Stimulated activated CD4-positive, alpha-beta T cell treated with anti-CD3 and anti-CD28 coated beads, TNF-alpha, amount 100 ng/mL, for 1 hour (primary cell): ENCODE results near the gene INMT.

Source experiments
- DNase-seq, 3 donors: peaks; one replicate each; pipeline ENCODE4 v3.0.0-alpha.2; 2020; ENCODE audit warnings: low read depth in 3 of 3, low spot score in 1 of 3

The INMT gene

DNA sequence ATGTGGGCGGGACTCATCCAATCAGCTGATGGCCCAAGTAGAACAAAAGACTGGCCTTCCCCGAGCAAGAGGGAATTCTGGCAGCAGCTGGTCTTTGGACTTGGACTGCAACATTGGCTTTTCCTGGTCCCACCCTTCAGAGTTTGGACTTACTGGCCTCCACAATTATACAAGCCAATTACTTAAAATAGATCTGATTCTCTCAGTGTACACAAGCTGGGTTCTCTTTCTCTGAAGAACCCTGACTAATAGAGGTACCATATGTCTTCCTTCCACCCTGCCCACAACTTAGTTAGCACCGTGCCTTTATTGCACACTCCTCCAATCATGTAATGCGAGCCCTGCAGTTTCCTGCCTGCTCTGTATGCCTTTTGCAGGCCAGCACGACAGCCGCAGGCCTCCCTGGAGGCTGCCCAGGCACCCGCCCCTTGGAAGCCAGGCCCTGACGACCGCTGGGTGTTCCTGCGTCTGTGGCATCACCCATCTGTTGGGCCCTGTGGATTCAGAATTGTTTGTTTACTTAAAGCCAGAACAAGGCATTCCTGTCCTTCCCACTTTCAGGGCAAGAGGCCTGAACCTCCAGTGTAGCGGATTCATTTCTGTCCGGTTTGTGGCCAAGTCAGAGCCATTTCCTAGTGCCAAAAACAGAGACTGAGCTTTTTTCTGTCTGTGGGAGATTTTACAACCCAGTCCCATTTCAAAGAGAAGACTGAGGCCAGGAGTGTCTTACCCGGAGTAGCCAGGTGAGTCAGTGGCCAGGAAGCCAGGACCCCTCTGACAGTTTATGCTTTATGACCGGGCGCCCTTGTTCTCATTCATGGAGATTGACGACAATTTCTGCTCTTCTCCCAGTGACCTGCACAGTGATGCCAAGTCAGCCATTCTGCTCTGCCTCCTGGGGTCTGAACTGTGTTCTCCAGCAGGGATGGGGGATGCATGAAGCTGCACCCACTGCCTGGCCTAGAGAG is 968 bp upstream of the INMT start:
- no peak for DNase-seq

DNA sequence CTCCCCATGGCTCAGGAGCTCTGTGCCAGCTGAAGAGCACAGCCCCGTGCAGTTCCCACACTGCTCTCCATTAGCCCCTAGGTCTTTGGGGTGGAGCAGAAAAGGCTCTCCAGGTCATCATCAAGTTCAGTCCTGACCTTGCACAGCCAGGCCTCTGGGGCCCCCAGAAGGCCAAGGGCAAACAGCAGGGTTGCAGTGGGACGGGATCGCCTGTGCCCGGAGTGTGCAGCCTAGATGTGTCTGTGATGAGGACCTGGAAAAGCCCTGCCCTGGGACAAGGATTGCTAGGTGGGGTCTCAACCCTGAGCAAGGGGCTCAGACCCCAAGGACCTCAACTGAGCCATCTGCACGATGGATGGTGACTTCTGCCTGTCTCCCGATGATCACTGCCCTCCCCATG is 549 bp downstream of the INMT start:
- DNase-seq = no peak

- DNase-seq = no peak
Observed at GRCh38 chr7:30752979-30753378, 1.0 kb downstream of the INMT start.

GRCh38 chr7:30754315-30754877 is 2.5 kb downstream of the INMT start:
- DNase-seq = no peak

GRCh38 chr7:30755384-30756154 is 3.6 kb downstream of the INMT start:
- no peak for DNase-seq

GRCh38 chr7:30757342-30757692 is 5.4 kb downstream of the INMT start:
- no peak for DNase-seq

DNA sequence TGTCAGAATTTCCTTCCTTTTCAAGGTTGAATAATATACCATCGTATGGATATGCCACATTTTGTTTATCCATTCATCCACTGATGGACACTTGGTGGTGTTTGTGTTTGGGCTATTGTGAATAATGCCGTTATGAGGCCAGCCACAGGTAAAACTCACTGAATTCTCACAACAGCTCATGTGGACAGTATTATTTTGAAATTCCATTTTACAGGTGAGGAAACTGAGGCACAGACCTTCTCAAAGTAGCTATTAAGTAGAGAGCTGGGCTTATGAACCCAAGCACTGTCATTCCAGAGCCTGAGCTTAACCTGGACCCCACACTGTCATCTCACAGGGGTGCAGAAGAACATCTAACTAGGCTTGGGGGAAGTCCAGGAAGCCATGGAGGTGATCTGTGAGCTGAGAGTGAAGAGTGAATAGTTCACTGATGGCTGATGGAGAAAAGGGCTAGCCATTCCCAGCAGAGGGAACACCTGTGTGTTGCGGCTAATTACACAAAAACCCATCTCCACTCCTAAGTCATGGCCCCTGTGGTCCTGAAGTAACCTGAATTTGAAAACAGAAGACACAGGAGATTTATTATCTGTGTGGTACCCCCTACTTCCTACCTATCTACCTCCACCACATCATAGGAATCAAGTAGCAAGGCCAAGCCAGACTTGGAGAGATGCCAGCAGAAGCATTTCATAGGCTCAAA is 8.7 kb downstream of the INMT start:
- no peak for DNase-seq

DNA sequence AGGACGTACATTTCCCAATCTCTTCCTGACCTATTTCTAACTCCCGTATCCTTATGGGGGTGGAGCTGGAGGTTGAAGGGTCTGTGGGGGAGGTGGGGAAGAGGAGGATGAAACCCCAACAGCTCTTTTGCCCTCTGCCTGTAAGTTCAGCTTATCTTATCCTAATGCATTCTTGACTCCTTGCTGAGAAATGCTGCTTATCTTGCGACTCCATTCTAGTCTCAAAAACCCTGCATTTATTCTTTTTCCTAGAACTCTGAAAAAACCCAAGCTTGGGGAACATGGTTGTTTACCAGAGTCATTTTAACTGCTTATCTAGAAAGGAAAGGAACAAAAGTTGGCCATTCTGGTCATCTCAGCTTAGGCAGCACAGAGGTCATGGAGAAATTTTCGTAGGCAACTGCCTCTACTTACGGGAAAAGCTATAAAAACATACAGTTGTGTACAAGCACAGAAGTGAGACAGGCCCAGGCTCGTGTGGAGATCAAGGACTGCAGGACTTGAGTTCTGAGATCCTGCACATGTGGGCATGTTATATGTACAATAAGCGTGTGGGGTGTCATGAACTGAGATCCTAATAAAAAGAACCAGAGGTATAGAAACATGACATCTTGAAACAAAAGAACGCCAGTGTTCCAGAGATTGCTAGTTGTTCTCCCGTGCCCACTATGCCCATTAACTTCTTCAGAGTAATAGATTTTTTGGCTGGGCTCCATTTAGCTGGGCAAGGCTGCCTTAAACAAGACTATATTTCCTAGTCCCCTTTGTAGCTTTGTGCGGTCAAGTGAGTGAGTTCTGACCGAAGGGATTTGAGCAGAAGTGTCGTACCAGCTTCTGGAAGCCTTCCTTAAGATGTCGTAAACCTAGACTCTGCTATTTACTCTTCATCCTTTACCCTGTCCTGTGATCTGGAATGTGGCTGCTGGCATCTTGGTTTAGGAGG is 9.6 kb downstream of the INMT start:
- DNase-seq = no peak

DNA sequence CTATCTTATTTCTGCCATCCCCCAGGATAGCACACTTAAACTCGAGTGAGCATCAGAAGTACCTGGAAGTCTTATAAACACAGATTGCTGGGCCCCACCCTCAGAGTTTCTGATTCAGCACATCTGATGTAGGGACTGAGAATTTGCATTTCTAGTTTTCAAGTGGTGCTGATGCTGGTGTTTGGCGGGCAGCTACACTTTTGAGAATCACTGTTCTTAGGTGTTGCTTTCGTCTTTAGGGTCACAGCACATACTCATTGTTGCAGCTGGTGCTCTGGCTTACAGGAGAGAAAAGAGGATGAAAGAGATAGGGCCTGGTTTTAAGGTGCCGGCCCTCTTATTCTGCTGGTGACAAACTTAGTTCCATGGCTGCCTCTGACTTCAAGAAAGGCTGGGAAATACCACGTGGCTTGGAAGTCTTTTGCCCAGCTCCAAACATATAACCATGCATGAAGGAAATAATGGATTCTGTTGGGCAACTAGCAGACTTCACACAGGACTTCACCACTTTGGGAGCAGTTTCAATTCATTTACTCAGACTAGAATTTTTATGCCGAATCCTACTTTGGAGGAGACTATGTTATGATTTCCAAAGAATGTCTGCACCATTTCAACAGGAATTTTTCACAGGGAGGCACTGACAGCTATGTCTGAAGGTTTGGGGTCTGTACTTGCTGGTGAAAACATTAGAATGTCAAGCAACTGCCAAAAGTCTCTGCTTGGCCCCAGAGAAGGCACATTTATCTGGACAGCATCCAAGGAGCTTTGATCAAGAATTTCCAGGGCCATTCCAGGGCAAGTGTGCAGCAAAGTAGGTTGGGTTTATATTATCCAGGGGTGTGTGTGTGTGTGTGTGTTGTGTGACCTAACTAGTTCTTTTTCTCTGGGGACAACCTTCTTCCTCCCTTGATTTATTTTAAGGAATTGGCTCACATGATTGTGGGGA is 12.4 kb downstream of the INMT start:
- DNase-seq = no peak

- no peak for DNase-seq
Observed at GRCh38 chr7:30765408-30765807, 13.5 kb downstream of the INMT start.

DNA sequence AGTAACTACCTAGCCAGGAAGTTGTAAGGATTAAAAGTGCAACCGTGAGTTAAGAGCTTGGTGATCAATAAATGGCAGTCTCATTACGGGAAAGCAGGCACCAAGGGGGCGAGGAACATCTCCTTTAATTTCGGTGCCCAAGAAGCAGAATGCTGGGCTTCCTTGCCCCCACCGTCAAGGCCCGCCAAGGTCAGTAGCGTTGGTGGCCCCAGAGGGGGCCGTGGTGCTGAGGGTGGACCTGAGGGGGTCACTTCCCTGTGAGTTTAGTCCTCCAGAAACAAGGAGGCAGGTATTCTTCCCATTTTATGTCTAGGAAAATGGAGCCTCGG is 18.9 kb downstream of the INMT start:
- no peak for DNase-seq

DNA sequence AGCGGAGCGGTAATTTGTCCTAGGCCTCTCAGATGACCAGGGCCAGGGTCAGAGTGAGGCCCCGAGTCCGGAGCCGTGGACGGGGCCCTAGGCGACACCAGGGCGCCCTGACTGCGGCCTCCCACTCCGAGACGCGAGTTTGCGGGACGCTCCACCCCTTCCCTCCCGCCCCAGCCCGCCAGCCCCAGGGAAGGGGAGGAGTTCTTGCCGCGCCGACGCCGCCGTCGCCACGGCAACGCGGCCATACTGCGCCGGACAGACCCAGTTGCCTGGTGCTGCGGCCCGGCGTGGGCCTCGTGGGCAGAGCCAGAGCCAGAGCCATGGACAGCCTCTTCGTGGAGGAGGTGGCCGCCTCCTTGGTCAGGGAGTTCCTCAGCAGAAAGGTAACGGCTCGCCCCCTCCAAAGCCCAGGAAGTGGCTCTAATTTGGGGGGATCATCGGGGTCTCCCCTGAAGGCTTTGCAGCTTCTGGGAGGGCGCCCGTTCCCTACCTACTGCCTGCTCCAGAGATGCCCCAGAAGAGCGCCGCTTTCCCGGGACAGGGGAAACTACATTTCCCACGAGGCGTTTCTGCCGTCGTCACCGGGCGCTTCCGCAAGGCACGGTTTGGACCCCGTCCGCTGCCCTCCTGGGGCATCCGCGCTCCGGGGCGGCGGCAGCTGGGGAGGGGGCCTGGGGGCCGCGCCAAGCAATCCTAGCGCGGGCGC is 19.4 kb downstream of the INMT start, which contains the start of gene MINDY4:
Gene MINDY4 (plus strand): TSS at position 244 of the 706 bp plus-strand sequence. CDS start 77 bp downstream, at position 321.
- peak; percentile 8 to 52 (median 22) for DNase-seq

GRCh38 chr7:30771880-30772425 is 20.0 kb downstream of the INMT start:
- DNase-seq = no peak

DNA sequence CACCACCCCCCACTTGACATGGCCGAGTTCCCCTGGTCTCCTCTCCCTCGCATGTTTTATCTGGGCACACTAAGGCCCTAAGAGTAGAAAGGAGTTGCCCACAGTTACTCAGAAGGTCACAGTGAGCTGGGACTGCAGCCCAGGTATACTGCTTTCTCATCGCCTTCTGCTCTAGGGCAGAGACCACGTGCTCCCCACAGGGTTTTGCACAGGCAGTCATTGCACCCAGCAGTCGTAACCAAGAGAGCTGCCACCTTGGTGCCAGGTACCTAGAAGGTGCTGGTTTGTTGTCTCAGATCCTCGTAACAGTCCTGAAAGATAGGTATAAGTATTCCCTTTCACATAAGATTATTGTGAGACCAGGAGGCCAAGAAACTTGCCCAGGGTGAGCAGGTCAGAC is 21.0 kb downstream of the INMT start:
- DNase-seq = no peak

- no peak for DNase-seq
Observed at GRCh38 chr7:30775992-30776391, 24.1 kb downstream of the INMT start.

GRCh38 chr7:30776971-30777370 is 25.0 kb downstream of the INMT start:
- no peak for DNase-seq

- DNase-seq = no peak
Observed at GRCh38 chr7:30778255-30779025, 26.5 kb downstream of the INMT start.
